HuH-7 (cell line): ENCODE measurements around the gene SPATS2L.

Source experiments
- DNase-seq: peaks from one replicate; pipeline ENCODE4 v3.0.0; 2011; ENCODE audit warnings: low spot score

SPATS2L gene

GRCh38 chr2:200471324-200471848 lies 164.9 kb downstream of the SPATS2L start:
- peak; percentile 17 for DNase-seq

DNA sequence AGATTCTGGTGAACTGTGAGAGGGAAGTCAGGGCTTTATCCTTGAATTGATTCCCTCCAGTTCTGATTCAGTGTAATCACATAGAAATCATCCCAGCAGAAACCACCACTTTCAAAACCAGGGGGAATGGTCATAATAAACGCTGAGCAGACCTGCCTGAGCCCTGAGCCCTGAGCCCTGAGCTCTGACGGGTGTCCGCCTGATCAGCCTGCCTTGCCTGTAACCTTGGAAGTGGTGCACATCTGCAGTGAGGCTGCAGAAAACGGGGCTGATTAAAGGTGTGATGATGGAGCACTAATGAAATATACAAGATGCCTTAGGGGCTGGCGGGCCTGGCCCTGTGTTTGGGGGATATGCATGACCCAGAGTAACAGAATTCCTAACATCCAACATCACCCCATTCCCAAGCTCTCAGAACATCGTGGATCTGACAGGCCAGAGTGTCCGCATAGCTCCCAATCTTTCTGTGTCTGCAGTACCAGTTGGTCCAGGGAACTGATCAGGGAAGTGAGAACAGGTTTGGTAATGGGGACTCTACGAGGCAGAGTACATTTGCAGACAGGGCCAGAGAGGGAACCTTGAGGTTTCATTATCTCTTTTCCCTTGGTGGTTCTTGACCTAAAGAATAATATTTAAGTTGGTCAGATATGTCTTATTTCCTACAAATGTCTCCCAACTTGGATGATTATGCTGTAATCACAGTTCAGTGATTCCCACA lies 165.6 kb downstream of the SPATS2L start:
- DNase-seq = no peak

- no peak for DNase-seq
These were observed 166.5 kb downstream of the SPATS2L start for GRCh38 chr2:200472853-200473464.

DNA sequence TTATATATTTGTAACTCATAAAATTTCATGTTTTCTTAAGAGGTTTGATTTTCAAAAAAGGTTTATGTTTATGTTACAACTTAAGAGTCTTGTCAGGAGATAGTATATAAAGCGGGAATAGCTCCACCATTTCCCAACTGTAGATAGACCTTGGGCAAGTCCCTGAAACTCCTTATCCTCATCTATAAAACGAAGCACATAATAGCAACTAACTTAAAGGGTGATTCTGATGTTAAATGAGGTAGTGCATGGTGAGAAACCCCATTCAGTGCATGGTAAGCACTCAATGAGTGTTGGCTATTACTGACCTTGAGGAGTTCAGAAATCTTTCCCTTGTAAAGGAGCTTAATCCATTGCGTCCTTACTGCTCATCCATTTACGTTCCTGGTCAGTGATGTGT lies 169.3 kb downstream of the SPATS2L start:
- DNase-seq = no peak

- DNase-seq = no peak
These were observed 170.3 kb downstream of the SPATS2L start for GRCh38 chr2:200476836-200477235.

DNA sequence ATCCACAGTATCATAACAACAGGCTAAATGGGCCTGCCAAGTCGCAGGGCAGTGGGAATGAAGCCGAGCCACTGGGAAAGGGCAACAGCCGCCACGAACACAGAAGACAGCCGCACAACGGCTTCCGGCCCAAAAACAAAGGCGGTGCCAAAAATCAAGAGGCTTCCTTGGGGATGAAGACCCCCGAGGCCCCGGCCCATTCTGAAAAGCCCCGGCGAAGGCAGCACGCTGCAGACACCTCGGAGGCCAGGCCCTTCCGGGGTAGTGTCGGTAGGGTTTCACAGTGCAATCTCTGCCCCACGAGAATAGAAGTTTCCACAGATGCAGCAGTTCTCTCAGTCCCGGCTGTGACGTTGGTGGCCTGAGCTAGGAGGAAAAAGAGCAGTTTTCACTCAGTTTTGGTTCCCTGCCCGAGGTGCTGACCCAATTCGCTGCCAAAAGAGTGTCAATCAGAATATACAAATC lies 171.2 kb downstream of the SPATS2L start:
- no peak for DNase-seq

DNA sequence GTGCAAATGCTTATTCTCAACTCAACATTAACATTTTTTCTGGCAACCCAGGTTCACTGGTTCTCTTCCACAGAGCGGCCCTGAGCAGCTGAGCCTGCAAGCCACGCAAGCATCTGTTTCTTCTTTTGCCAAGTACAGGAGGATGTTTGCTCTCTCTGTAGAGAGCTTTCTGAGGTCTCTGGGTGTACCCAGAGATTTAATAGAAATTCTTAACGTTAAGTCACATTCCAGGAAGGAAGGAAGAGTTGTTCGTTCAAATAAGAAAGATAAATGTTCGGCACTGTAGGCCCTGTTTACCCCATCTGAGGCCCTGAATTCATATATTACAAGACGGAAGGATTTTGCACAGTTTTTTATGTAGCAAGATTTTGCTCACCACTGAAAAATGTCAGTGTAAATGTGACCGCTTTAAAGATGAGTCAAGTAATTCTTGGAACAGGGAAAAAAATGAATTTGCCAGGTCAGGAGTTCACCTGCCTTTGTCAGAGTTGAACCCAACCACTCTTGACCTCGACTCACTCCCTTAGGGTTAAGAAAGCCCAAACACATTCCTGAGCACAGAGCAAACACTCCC lies 173.3 kb downstream of the SPATS2L start:
- DNase-seq = no peak

DNA sequence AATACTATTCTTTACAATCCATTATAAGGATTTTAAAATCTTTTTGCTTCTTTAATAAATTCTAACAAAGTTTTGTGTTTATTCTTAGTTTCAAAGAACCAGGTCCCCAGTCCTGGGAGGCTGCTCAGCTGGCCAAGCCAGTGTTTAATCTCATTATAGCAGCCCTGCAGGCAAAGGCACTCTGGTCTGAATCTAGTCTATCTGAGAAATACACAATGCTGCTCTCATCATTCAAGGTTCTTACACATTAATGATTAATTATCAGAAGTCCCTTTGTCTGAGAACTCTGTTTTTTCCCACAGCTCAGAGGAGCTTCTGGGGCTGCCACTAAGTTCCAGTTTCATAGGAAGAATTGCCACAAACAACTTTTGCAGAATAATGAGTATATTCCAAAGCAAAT lies 175.7 kb downstream of the SPATS2L start:
- no peak for DNase-seq

GRCh38 chr2:200483729-200484198 lies 177.3 kb downstream of the SPATS2L start:
- DNase-seq = peak; percentile 73

- no peak for DNase-seq
These were observed 178.4 kb downstream of the SPATS2L start for GRCh38 chr2:200484934-200485333.

DNA sequence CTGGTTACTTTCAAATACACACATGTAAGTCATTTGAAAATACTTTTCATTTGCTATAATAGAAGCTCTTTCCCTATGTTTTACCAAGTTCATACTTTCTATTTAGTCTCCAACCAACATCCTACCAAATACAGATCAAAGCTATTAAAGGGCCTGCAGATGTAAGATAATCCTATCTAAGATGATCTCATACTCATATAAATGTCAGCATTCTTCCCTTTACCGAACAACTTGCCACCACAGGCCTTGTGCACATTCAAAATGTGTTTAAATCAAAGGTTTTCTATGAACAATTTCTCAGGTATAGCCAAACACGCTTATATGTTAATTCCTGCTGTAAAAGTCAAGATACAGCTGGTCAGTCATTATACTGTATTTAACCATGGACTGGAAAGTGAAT lies 180.0 kb downstream of the SPATS2L start:
- DNase-seq = no peak

DNA sequence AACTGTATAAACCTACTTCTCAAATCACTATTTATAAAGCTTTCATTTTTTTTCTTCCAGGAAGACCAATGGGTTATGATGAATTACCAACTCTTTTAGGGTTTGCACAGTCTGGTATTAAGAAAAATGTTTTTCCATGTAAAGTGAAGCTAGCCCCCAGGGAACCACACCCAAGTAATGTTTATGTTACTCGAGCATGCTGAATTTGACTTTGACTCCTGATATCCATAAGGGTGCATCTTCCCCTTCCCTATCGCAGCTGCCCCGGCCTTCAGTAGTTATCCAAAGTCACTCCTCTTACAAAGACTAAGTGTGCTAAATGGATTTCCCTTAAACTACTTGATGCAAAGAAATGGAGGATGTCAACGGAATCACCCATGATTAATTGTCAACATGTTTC lies 181.7 kb downstream of the SPATS2L start:
- no peak for DNase-seq

DNA sequence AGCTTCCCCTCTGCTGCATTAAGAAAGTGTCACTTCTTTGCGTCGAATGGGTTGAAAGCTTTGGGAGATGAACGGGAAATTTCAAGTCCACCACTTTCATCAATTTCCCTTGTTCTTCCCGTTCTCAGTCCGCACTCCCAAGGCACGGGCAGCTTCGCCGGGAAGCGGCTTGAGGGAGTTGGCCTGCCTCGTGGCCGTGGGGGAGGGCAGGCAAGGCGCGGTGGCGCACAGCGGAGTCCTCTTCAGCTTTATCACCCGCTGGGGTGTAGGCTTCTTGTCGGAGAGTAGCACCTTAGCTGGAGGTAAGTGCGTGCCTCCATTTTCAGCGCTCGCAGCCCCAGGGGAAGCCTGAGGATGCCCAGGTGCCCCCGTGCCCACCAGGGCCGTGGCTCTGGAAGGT lies 183.5 kb downstream of the SPATS2L start:
- DNase-seq = no peak

GRCh38 chr2:200492656-200493055 lies 186.2 kb downstream of the SPATS2L start:
- DNase-seq = no peak

GRCh38 chr2:200494048-200494447 lies 187.6 kb downstream of the SPATS2L start:
- no peak for DNase-seq

- no peak for DNase-seq
These were observed 190.2 kb downstream of the SPATS2L start for GRCh38 chr2:200496696-200497095.

DNA sequence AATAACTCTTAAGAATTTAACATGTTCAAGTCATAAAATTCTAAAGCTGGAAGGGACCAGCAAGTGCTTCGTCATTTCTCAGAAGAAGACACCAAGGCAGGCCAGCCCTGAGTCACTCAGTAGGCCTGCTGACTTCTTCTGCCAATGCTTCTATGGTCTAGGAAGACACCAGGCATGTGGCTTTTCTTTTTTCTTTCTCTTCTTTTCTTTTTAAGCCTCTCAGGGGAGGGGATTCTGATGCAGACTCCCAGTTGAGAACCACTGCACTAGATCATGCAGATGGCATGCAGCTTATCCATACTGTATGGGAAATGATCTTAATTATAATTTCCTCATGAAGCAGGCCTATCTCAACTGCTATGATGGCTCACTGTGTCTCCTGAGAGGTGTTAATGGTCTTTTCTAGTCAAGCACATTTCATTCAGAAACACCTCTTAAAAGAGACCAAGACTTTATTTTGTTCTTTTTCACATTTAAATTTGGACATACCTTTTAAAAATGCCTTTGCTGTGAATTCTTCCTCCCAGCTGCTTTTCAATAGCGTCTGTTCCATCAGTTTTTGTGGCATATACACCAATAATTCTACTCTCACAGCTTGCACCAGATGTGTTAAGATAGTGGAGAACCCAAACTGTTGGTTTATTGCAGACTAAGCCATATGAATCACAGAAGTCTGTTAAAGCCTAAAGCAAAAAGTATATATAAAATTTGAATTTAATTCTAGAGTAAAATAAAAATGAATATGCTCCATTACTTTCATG lies 192.1 kb downstream of the SPATS2L start:
- DNase-seq = no peak

DNA sequence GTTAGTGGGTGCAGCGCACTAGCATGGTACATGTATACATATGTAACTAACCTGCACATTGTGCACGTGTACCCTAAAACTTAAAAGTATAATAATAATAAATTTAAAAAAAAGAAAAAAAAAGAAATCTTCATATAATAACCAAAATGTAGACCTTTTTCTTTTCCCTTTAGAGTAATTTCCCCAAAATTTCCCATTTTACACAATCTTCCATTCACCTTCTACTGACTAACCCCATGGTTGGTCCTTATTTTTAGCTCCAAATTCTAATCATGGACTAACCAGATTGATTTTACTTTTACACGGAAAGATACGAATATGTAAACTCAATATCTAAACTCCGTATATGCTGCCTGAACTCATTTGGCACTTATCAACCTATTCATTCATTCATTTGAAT lies 195.7 kb downstream of the SPATS2L start:
- DNase-seq = no peak

GRCh38 chr2:200506679-200507078 lies 200.2 kb downstream of the SPATS2L start:
- no peak for DNase-seq

DNA sequence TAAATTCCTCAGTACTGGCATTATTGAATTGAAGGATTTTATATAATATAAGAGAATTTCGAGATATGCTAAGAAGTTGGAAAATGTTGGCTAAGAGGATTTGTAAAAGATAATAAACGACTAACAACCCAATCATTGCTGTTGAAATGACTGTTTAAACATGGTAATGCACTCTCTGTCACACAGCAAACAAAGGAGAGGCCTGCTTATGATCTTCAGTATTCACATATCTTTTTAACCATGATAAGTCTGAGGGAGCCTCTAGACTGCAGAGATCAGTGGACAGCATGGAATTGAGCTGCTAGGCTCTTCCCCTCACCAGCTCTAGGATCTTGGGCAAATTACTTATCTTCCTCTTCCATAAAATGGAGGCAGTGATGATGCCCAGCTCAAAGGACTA lies 200.7 kb downstream of the SPATS2L start:
- DNase-seq = peak; percentile 49

- no peak for DNase-seq
These were observed 202.7 kb downstream of the SPATS2L start for GRCh38 chr2:200509235-200509611.
